Glomerular endothelial cell (primary cell): ENCODE results near the gene CCT3. TPM values are rescaled to one million over a fixed set of nuclear protein-coding genes. Genes with fewer than 3 reads are reported as not detected.
A peak's percentile ranks its signal among the peaks of the same experiment; 100 is the strongest.

Experiments used
- DNase-seq: peaks from one replicate; pipeline ENCODE4 v3.0.0-alpha.2; 2011; ENCODE audit warnings: low read depth, low spot score; ENCODE audit errors: extremely low read depth
- total RNA-seq: library from RNA; depleted of rRNA; stranded (reverse); fragments of >200 nt; gene quantifications from 2 replicates; pipeline ENCODE4 v1.2.3, GENCODE V29; 2015

Gene CCT3
- total RNA-seq, 1 donor from 2014 or later, result 298 TPM

GRCh38 chr1:156282479-156283222, 55.4 kb downstream of the CCT3 start, which contains the start of gene SMG5:
Gene SMG5 (minus strand): TSS chr1:156282825. CDS start chr1:156282680, 145 bp downstream.
- peak; percentile 95 for DNase-seq

- no peak for DNase-seq
Observed at GRCh38 chr1:156281693-156282478, 56.2 kb downstream of the CCT3 start.

GRCh38 chr1:156281281-156281680, 56.8 kb downstream of the CCT3 start:
- no peak for DNase-seq

GRCh38 chr1:156279837-156280236, 58.3 kb downstream of the CCT3 start:
- DNase-seq, result no peak

GRCh38 chr1:156276966-156277381, 61.1 kb downstream of the CCT3 start:
- no peak for DNase-seq

- DNase-seq, result no peak
Observed at GRCh38 chr1:156276532-156276931, 61.6 kb downstream of the CCT3 start.

GRCh38 chr1:156270314-156270713, 67.8 kb downstream of the CCT3 start:
- DNase-seq, result no peak

GRCh38 chr1:156268336-156268735, 69.8 kb downstream of the CCT3 start:
- no peak for DNase-seq

- no peak for DNase-seq
Observed at GRCh38 chr1:156266051-156266450, 72.0 kb downstream of the CCT3 start.

GRCh38 chr1:156263288-156263655, 74.8 kb downstream of the CCT3 start:
- no peak for DNase-seq

- DNase-seq, result no peak
Observed at GRCh38 chr1:156262461-156263287, 75.4 kb downstream of the CCT3 start.

- no peak for DNase-seq
Observed at GRCh38 chr1:156260896-156261295, 77.2 kb downstream of the CCT3 start.

GRCh38 chr1:156259805-156260204, 78.3 kb downstream of the CCT3 start:
- DNase-seq, result no peak

Other genes with a start within 250 kb of the CCT3 start
- gene LMNA, start 223.6 kb downstream of the CCT3 start, total RNA-seq, result 588 and 767 TPM in 2 replicates
- gene SEMA4A, start 184.7 kb downstream of the CCT3 start, total RNA-seq, result 0.93 and 1.3 TPM in 2 replicates
- gene SLC25A44, start 144.2 kb downstream of the CCT3 start, total RNA-seq, result 15.3 and 16.8 TPM in 2 replicates
- 45.1 and 59.0 TPM in 2 replicates for gene PMF1, start 125.3 kb downstream of the CCT3 start, total RNA-seq
- not detected in 2 replicates for gene BGLAP, start 96.1 kb downstream of the CCT3 start, total RNA-seq
- gene PAQR6, start 90.2 kb downstream of the CCT3 start, total RNA-seq, result 0.15 and 1.5 TPM in 2 replicates
- 42.3 and 63.9 TPM in 2 replicates for gene SMG5, start 55.5 kb downstream of the CCT3 start, total RNA-seq
- gene TMEM79, start 54.0 kb downstream of the CCT3 start, total RNA-seq, result 1.9 TPM in 2 replicates
- gene GLMP, start 42.6 kb downstream of the CCT3 start, total RNA-seq, result 106 and 141 TPM in 2 replicates
- gene VHLL, start 39.0 kb downstream of the CCT3 start, total RNA-seq, result not detected in 2 replicates
- not detected in 2 replicates for gene TSACC, start 234 bp upstream of the CCT3 start, total RNA-seq
- not detected in 2 replicates for gene RHBG, start 30.9 kb upstream of the CCT3 start, total RNA-seq
- gene MEF2D, start 162.5 kb upstream of the CCT3 start, total RNA-seq, result 41.5 and 67.0 TPM in 2 replicates
- gene IQGAP3, start 234.3 kb upstream of the CCT3 start, total RNA-seq, result 5.7 and 14.5 TPM in 2 replicates
- gene TTC24, start 241.4 kb upstream of the CCT3 start, total RNA-seq, result not detected in 2 replicates